Endothelial cell of umbilical vein (primary cell): Measurements from ENCODE around the gene PRPF38B.

Experiments
- EZH2 ChIP-seq: IDR thresholded peaks from 2 replicates; pipeline ENCODE4 v1.6.1; 2012; ENCODE audit warnings: borderline replicate concordance, low read depth, mild to moderate bottlenecking, moderate library complexity, low read length, inconsistent platforms; ENCODE audit not compliant: severe bottlenecking
- POLR2A ChIP-seq: IDR thresholded peaks from 2 replicates; pipeline ENCODE4 v1.6.1; 2012; ENCODE audit warnings: low read depth, mild to moderate bottlenecking, control low read depth, low read length
- POLR2AphosphoS5 ChIP-seq: IDR thresholded peaks from 2 replicates; pipeline ENCODE4 v1.6.1; 2012; ENCODE audit warnings: low read depth, mild to moderate bottlenecking, control low read depth, low read length, moderate library complexity; ENCODE audit not compliant: insufficient read depth
- TF ChIP-seq, protein P1 (sequence below), 2 donors: IDR thresholded peaks; 1 replicate in 1 of 2; 2 replicates in 1 of 2; pipeline ENCODE4 v1.5.1; 2011; ENCODE audit warnings: low read length in 2 of 2, mild to moderate bottlenecking in 2 of 2, moderate library complexity in 2 of 2, control low read depth in 1 of 2, inconsistent platforms in 1 of 2, low read depth in 1 of 2; ENCODE audit not compliant: insufficient read depth in 1 of 2; ENCODE audit errors: extremely low read depth in 1 of 2

DNA sequence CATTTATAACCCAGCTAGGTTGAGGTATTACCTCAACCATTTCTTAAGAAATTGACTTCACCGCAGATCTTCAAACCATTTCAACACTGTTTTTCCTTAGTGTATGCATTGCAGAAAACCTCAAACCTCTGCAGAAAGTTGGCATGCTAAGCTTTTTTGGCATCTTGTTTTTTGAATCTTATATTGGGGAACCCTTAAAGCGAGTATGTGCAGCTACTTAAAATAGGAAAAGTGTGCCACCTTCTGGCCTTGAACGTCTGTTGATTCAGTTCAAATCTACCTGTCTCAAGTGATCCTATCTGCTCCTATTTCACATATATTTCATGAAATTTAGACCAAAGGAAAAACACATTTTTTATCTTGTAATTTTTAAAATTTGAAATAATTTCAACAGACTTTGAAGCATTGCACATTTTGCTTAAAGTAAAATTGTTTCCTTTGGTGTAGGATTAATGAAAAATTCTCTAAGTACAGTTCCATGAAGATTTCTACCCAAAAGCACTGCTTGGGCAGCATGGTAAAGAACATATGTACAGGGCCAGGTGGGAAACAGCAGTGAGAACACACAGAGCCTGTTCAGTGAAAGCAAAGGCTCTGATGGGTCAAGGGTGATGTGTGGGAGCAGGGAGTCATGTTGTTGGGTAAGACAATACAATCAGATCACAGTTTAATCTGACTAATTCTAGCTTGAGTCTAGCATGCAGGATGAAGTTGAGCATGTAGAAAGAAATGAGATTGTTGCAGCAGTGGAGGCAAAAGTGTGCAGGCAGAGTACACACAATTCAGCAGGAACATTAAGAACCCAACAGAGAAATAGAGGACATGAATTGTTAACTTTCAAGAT, 48.4 kb upstream of the PRPF38B start:
- TF ChIP-seq EZH2 (no peak), POLR2AphosphoS5 (no peak), POLR2A (no peak)
- TF ChIP-seq, protein P1, sequence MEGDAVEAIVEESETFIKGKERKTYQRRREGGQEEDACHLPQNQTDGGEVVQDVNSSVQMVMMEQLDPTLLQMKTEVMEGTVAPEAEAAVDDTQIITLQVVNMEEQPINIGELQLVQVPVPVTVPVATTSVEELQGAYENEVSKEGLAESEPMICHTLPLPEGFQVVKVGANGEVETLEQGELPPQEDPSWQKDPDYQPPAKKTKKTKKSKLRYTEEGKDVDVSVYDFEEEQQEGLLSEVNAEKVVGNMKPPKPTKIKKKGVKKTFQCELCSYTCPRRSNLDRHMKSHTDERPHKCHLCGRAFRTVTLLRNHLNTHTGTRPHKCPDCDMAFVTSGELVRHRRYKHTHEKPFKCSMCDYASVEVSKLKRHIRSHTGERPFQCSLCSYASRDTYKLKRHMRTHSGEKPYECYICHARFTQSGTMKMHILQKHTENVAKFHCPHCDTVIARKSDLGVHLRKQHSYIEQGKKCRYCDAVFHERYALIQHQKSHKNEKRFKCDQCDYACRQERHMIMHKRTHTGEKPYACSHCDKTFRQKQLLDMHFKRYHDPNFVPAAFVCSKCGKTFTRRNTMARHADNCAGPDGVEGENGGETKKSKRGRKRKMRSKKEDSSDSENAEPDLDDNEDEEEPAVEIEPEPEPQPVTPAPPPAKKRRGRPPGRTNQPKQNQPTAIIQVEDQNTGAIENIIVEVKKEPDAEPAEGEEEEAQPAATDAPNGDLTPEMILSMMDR (IDR thresholded peaks at IDR 0.05; ENCODE audit: extremely low read depth in 1 of 2, insufficient read depth in 1 of 2, low read depth in 1 of 2, low read length in 2 of 2): peak; percentile 29 to 36
